ENCODE results near the gene IGF1R.

Gene IGF1R

DNA sequence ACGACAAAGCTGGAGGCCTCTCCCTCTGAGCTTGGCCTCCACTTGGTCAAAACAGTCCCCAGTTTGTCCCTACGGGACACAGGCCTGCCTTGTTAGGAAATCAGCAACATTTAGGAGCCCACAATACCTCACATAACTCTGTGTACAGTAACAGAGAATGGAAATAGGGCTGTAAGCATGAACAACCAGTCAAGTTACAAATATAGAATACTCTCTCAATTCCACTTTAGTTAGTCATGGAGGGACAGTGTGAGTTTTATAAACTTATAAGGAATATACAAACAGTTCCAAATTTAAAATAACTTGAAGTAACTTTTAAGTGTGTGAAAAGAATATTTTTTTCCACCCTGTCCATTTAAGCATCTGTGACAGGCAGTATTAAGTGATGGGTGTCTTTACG is 229.8 kb downstream of the IGF1R start:
- DNase-seq (ENCODE audit: low read depth in 3 of 3, low spot score in 1 of 3) = no peak

DNA sequence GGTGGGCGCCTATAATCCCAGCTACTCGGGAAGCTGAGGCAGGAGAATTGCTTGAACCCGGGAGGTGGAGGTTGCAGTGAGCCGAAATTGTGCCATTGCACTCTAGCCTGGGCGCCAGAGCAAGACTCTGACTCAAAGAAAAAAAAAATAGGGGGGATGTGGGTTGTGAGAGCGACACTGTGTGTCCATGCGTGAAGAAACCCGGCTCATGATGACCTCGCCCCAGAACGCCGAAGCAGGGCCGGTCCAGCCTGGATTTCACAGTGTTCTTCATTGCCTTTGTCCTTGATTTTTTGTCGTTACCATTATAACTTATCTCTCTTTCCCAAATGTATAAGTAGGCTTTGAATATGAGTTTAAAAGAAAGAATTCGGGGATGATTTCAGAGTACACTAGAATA is 230.5 kb downstream of the IGF1R start:
- no peak for DNase-seq (ENCODE audit: low read depth in 3 of 3, low spot score in 1 of 3)

DNA sequence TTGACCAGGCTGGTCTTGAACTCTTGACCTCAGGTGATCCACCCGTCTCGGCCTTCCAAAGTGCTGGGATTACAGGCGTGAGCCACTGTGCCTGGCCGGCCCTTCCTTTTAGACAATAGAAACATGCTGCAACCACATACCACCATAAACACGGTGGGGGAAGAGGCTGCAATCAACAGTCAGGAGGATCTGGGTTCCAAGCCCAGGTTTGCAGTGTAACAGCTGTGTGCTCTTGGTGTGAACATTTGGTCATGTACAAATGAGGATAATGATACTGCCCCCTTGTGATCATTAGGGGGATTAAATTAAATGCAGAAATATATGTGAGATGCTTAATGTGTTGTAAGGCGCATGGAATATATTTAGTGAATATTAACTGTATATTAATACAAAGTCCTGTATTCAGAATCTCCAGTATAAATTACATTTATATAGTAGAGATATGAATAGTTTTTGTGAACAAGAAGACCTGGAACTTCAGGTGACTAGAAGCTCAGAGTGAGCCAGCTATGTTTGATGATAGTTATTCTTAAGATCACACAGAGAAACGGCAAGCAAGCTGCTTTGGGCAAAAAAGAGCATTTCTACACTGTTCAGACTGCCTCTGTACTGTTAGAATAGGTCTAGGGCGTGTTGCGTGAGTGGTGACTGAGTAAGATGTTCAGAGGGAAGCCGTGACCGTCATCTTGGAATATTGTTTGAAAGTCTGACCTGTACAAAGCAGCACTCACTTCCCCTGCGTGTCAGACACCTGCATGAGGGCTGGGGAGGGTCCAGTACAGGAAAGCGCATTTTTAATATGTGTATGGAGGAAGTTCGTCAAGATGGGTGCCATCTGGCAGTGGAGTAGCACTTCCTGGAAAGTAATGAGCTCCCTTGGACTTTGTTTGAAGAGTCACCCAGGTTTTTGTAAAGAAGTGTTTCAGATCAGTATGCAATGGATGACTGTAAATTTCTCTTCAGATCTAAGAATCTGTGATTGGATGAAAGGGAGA is 233.5 kb downstream of the IGF1R start:
- DNase-seq (ENCODE audit: low read depth in 3 of 3, low spot score in 1 of 3) = no peak

- DNase-seq (ENCODE audit: low read depth in 3 of 3, low spot score in 1 of 3) = no peak
Observed at GRCh38 chr15:98883478-98883877, 235.1 kb downstream of the IGF1R start.

DNA sequence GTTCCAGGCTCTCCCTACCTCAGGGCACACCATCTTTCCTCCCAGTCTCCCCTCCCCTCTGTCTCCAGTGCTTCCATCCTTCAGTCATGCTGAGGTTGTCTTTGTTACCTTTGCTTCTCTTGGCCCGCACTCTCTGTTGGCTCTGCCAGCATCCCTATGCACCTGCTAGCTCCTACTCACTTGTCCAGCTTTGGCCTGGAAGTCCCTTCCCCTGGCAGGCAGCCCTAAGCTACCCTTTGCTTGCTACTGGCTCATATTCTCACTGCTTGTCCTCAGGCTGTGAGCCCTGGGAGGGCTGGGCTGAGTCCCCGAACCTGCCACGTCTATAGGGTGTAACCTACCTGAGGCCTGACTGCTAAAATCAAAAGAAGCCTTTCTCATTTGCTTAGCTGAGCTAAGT is 236.6 kb downstream of the IGF1R start:
- no peak for DNase-seq (ENCODE audit: low read depth in 3 of 3, low spot score in 1 of 3)

DNA sequence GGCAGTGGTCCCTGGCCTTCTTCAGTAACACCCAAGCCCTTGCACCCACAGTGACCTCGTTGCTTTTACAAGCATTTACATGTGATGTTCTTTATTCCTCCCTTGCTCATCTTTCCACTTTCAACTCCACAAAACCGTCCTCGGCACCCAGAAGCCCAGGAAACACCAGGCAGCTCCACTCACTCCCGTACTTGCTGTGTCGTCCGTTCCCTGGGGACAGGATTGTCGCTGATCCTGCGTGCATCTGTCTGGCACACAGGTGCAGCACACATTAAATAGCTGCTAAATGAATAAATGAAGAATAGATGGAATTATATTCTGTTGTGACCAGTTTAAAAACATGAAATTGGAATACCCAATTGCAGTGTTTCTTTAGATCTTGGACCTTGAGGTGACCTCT is 239.6 kb downstream of the IGF1R start:
- DNase-seq (ENCODE audit: low read depth in 3 of 3, low spot score in 1 of 3) = no peak

DNA sequence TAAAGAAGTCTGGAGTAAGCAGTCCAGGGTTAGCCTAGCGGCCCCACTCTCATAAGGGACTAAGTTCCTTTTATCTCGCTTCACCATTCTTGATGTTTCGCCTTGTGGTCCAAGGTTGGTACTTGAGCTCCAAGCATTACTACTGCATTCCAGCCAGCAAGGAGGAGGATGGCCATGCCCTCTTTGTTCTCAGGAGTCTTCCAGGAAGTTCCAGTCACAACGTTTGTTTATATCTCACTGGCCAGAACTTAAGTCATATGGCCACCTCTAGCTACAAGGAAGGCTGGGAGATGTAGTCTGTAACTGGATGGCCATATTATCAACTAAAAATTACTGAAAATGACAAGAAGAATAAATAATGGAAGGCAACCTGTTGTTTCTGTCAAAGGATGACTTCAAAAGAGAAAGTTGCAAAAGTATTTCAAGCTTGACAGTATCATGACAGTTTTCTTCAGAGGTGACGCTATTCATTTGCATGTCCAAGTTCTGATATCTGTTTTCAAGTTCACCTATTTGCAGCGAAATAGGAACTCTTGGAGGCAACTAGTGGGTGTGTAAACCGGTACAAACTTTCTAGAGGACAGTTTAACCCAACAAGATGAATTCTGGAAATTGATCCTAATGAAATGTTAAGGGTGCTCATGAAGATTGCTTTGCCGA is 240.6 kb downstream of the IGF1R start:
- no peak for DNase-seq (ENCODE audit: low read depth in 3 of 3, low spot score in 1 of 3)

- no peak for DNase-seq (ENCODE audit: low read depth in 3 of 3, low spot score in 1 of 3)
Observed at GRCh38 chr15:98889930-98890695, 241.8 kb downstream of the IGF1R start.

- DNase-seq (ENCODE audit: low read depth in 3 of 3, low spot score in 1 of 3) = no peak
Observed at GRCh38 chr15:98891301-98891700, 243.0 kb downstream of the IGF1R start.

GRCh38 chr15:98893401-98893800 is 245.1 kb downstream of the IGF1R start:
- DNase-seq (ENCODE audit: low read depth in 3 of 3, low spot score in 1 of 3) = no peak

- DNase-seq (ENCODE audit: low read depth in 3 of 3, low spot score in 1 of 3) = no peak
Observed at GRCh38 chr15:98894312-98894711, 246.0 kb downstream of the IGF1R start.

- DNase-seq (ENCODE audit: low read depth in 3 of 3, low spot score in 1 of 3) = no peak
Observed at GRCh38 chr15:98896002-98896721, 247.8 kb downstream of the IGF1R start.

GRCh38 chr15:98896802-98897732 is 248.7 kb downstream of the IGF1R start:
- no peak for DNase-seq (ENCODE audit: low read depth in 3 of 3, low spot score in 1 of 3)

DNA sequence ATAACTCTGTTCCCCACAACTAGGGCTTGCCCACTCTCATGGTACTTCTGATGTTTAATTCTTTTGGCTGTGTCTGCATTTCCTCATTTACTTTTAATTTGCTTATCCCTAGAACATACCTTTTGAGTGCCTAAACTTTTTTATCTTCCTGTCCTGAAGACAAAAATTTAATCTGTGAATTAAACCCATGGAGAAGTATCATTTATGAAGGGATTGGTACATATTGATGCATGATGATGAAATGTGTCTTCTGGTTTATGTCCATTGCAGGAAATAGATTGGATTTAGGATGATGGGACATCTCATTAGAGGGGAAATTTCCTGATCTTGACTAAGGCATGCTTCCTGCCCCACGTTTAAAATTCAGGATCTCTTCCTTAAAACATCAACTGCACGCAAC is 249.8 kb downstream of the IGF1R start:
- no peak for DNase-seq (ENCODE audit: low read depth in 3 of 3, low spot score in 1 of 3)

- DNase-seq (ENCODE audit: low read depth in 3 of 3, low spot score in 1 of 3) = no peak
Observed at GRCh38 chr15:98899272-98900021, 251.1 kb downstream of the IGF1R start.

DNA sequence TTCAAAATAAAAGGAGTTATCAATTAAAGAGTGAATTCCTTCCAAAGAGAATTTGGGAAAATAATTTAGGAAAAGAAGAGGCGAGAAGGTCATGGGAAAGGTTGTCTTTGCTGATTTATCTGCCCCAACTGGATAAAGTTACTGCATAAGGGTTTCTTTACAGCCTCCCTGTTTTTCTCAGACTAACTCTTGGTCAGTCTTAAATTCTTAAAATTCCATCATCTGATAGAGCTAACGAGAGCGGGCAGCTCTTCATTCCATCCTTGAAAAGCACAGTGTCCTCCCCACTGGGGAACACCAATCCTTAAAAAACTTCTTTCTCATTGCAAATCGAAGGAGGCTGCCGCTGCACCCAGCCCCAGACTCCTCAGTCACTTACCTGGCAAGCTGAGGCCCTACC is 252.0 kb downstream of the IGF1R start:
- DNase-seq (ENCODE audit: low read depth in 3 of 3, low spot score in 1 of 3) = no peak

DNA sequence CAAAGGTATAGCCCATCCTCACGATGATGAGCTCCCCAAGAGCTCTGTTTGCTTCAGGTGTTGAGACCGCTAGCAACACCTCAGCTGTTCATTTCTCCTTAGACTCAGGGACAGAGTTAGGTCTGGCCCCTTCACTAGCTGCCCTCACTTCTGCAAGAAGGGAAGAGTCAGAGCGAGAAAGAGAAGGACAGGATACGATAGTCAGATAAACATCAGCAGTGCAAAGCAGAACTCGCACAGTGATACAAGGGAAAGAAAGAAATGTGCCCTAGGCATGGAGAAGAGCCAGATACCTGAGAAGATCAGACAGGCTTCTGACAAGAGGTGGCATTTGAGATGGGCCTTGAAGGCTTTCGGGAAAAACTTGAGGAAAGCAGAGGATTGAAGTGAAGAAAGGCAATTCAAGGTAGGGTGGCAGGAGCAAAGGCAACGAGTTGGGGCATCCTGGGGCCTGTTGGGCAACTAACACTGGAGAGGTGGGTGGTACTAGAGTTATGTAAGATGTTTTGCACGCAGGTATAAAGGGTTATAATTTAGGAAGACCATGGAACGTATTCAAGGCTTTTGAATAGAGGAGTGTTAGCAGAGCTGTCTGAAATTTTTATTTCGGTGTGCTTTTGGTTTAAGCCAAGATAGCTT is 253.2 kb downstream of the IGF1R start:
- DNase-seq (ENCODE audit: low read depth in 3 of 3, low spot score in 1 of 3) = no peak

- DNase-seq (ENCODE audit: low read depth in 3 of 3, low spot score in 1 of 3) = no peak
Observed at GRCh38 chr15:98902931-98903330, 254.6 kb downstream of the IGF1R start.

All from stimulated activated CD4-positive, alpha-beta T cell treated with anti-CD3 and anti-CD28 coated beads, TNF-alpha, amount 100 ng/mL, for 1 hour (primary cell).